Suprapubic skin (tissue), 4 donors: Measurements from ENCODE around the gene TMEM161B.

Experiments
- POLR2A ChIP-seq, 2 donors: fragments of 450-650 bp; IDR thresholded peaks; one replicate each; pipeline ENCODE4 v1.6.1; 2017; ENCODE audit warnings: antibody characterized with exemption in 2 of 2, mild to moderate bottlenecking in 2 of 2, moderate library complexity in 2 of 2
- POLR2AphosphoS5 ChIP-seq, 3 donors: sonication (generic); formaldehyde crosslinking; IDR thresholded peaks; one replicate each; pipeline ENCODE4 v1.6.1; 2017; ENCODE audit warnings: antibody characterized with exemption in 3 of 3
- TF ChIP-seq, protein P1 (sequence below), 2 donors: fragments of 200-600 bp in 1 of 2; fragments of 450-650 bp in 1 of 2; sonication (generic) in 1 of 2; IDR thresholded peaks; one replicate each; pipeline ENCODE4 v1.5.1; 2016 to 2019; ENCODE audit warnings: antibody characterized with exemption in 2 of 2, mild to moderate bottlenecking in 1 of 2, moderate library complexity in 1 of 2

DNA sequence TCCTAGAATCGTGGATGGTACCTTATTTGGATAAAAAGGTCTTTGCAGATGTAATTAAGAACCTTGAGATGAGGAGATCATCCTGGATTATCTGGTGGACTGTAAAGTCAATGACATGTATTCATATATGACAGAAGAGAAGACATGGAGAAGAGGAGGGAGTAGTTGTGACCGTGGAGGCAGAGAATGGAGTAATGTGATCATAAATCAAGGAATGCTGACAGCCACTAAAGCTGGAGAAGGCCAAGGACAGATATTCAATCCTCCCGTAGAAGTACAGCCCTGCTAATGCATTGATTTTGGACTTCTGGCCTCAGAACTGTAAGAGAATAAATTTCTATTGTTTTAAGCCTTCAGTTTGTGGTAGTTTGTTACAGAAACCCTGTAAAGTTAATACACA lies 18.7 kb upstream of the TMEM161B start:
- TF ChIP-seq, protein P1, sequence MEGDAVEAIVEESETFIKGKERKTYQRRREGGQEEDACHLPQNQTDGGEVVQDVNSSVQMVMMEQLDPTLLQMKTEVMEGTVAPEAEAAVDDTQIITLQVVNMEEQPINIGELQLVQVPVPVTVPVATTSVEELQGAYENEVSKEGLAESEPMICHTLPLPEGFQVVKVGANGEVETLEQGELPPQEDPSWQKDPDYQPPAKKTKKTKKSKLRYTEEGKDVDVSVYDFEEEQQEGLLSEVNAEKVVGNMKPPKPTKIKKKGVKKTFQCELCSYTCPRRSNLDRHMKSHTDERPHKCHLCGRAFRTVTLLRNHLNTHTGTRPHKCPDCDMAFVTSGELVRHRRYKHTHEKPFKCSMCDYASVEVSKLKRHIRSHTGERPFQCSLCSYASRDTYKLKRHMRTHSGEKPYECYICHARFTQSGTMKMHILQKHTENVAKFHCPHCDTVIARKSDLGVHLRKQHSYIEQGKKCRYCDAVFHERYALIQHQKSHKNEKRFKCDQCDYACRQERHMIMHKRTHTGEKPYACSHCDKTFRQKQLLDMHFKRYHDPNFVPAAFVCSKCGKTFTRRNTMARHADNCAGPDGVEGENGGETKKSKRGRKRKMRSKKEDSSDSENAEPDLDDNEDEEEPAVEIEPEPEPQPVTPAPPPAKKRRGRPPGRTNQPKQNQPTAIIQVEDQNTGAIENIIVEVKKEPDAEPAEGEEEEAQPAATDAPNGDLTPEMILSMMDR (IDR thresholded peaks at IDR 0.05): no peak
- TF ChIP-seq POLR2A (IDR thresholded peaks at IDR 0.05) (no peak), POLR2AphosphoS5 (IDR thresholded peaks at IDR 0.05) (no peak)
